ENCODE measurements around the gene PDIA6. TPM values are rescaled to one million over a fixed set of nuclear protein-coding genes. Genes with fewer than 3 reads are reported as not detected.

The PDIA6 gene
- total and polyA plus RNA-seq, 10 of the 15 experiments (the other 5 are each of a cell fraction or from before 2014, with no cell fraction given): 148 to 526 (median 209) TPM

GRCh38 chr2:10842506-10842905, 29.9 kb upstream of the PDIA6 start:
- Histone ChIP-seq H4K20me1 (ENCODE audit: control insufficient read depth, insufficient read depth) (no peaks in the 10 kb centered on the region), H3K9ac (ENCODE audit: control insufficient read depth, insufficient read depth, low read length) (no peak overlapping the region), H3K4me3 (no peak overlapping the region), H3K4me1 (ENCODE audit: control insufficient read depth, insufficient read depth, low read length) (no peaks in the 10 kb centered on the region), H3K79me2 (ENCODE audit: control insufficient read depth, insufficient read depth, low read length) (no peaks in the 10 kb centered on the region), H3K4me2 (ENCODE audit: control insufficient read depth, insufficient read depth) (no peak overlapping the region), H3K27me3 (replicated peaks in 1 of 2; ENCODE audit: control insufficient read depth in 2 of 2, insufficient read depth in 2 of 2, low read length in 1 of 2) (peaks cover 0 to 1% of the 10 kb centered on the region in 2 experiments; a peak in 2 of 4 replicates), H3K36me3 (ENCODE audit: control insufficient read depth in 2 of 2, insufficient read depth in 2 of 2, low read length in 1 of 2) (no peaks in the 10 kb centered on the region), H3K27ac (ENCODE audit: control insufficient read depth, insufficient read depth) (no peak overlapping the region), H2AFZ (ENCODE audit: control insufficient read depth, low read depth, low read length) (no peak overlapping the region), H3K9me3 (replicated peaks; ENCODE audit: control insufficient read depth, insufficient read depth, low read length) (peaks cover 7% of the 10 kb centered on the region; the same call in 1 of the 3 replicates)
- DNase-seq (ENCODE audit: low read depth, low spot score): no peak
- in situ Hi-C loops (cut with MboI) (no loop called here), intact Hi-C loops (cut with micrococcal nuclease; ENCODE audit: unreplicated experiment) (no loop called here)
- ChIA-PET SMC1A (ENCODE audit: uncharacterized antibody, unreplicated experiment) (no interaction called here), CTCF (interaction anchor here (1.1 to 2.5 kb wide), 2 partner anchors 10 to 58 kb away, joined by 5 to 12 read pairs; no protein-coding TSS in a partner anchor), POLR2A (interaction anchor here (0.9 kb wide), 1 partner anchor 10 kb away, joined by 4 read pairs; no protein-coding TSS in a partner anchor), RAD21 (ENCODE audit: unreplicated experiment) (interaction anchor here (1.2 kb wide), 1 partner anchor 58 kb away, joined by 4 read pairs; no protein-coding TSS in a partner anchor)
- no peak for TF ChIP-seq ASH2L (IDR thresholded peaks at IDR 0.05; ENCODE audit: borderline replicate concordance, low read depth)
- TF ChIP-seq CHD1 (IDR thresholded peaks at IDR 0.05; ENCODE audit: low read depth, low read length): no peak
- no peak for TF ChIP-seq MEF2A (IDR thresholded peaks at IDR 0.05; ENCODE audit: insufficient read depth, low read depth, low read length)
- no peak for TF ChIP-seq TARDBP (IDR thresholded peaks at IDR 0.05; ENCODE audit: borderline replicate concordance)
- TF ChIP-seq FOXK2 (IDR thresholded peaks at IDR 0.05): no peak
- no peak for TF ChIP-seq STAT1 (conservative IDR thresholded peaks at IDR 0.05)
- TF ChIP-seq SMARCA5 (IDR thresholded peaks at IDR 0.05): no peak
- TF ChIP-seq HDAC6 (IDR thresholded peaks at IDR 0.05; ENCODE audit: unreplicated experiment): no peak
- BruUV-seq (replicated peaks): no TSS peak
- no peak for FAIRE-seq
- WGBS (ENCODE audit: insufficient coverage, insufficient replicate concordance, low lambda C conversion rate, missing lambda C conversion rate): 2% methylated on average over 4 of the region's 4 CpGs
- no peak for ATAC-seq

Measured in GM12878 (cell line).